BLaER1 treated with 17β-estradiol and CSF1 and Interleukin-3, amounts not matched to agents 10 nM and 100 nM (cell line): ENCODE results near the gene PRPF38B.

ENCODE experiments used
- H3K27ac ChIP-seq, 11 experiments: shearing (Covaris generic); formaldehyde crosslinking; 2 replicates each; pipeline ENCODE4 v1.8.1; 2022
- H3K27me3 ChIP-seq, 11 experiments: shearing (Covaris generic); formaldehyde crosslinking; 2 replicates each; pipeline ENCODE4 v1.8.1; 2022
- H3K36me3 ChIP-seq, 11 experiments: shearing (Covaris generic); formaldehyde crosslinking; 2 replicates each; pipeline ENCODE4 v1.8.1; 2022
- H3K4me1 ChIP-seq, 10 experiments: shearing (Covaris generic); formaldehyde crosslinking; 2 replicates each; pipeline ENCODE4 v1.8.1; 2022
- H3K4me2 ChIP-seq, 11 experiments: shearing (Covaris generic); formaldehyde crosslinking; 2 replicates each; pipeline ENCODE4 v1.8.1; 2022
- H3K4me3 ChIP-seq, 10 experiments: shearing (Covaris generic); formaldehyde crosslinking; 2 replicates each; pipeline ENCODE4 v1.8.1; 2022
- H3K9ac ChIP-seq, 11 experiments: shearing (Covaris generic); formaldehyde crosslinking; 2 replicates each; pipeline ENCODE4 v1.8.1; 2022
- H3K9me3 ChIP-seq, 11 experiments: shearing (Covaris generic); formaldehyde crosslinking; replicated peaks in 1 of 11; 2 replicates each; pipeline ENCODE4 v1.8.1; 2022
- H4K20me1 ChIP-seq, 11 experiments: shearing (Covaris generic); formaldehyde crosslinking; 2 replicates each; pipeline ENCODE4 v1.8.1; 2022
- Cebpa-rat ChIP-seq, 11 experiments: shearing (Covaris generic); IDR thresholded peaks; 2 replicates each; pipeline ENCODE4 v1.8.1; 2022

PRPF38B gene

GRCh38 chr1:108691942-108692723 lies at the start of gene PRPF38B:
PRPF38B (plus strand) TSS chr1:108692310; CDS start chr1:108692592, 282 bp downstream.
- Histone ChIP-seq H4K20me1 (peaks cover 23 to 44% (median 42%) of the 10 kb centered on the region in 11 experiments; a peak in 20 of 22 replicates), H3K4me1 (peaks cover 14 to 42% (median 31%) of the 10 kb centered on the region in 10 experiments; a peak in 19 of 20 replicates), H3K9me3 (no peaks in the 10 kb centered on the region), H3K36me3 (peaks cover 15 to 25% (median 19%) of the 10 kb centered on the region in 11 experiments), H3K4me2 (peak within 1 kb of the TSS; percentile 82 to 100 (median 92)), H3K4me3 (peak within 1 kb of the TSS; percentile 85 to 96 (median 90)), H3K27ac (peak within 1 kb of the TSS; percentile 92 to 99 (median 97)), H3K9ac (peak within 1 kb of the TSS; percentile 90 to 97 (median 96)), H3K27me3 (no peaks in the 10 kb centered on the region)
- no peak for TF ChIP-seq Cebpa-rat (IDR thresholded peaks at IDR 0.05)

- no peak for TF ChIP-seq Cebpa-rat (IDR thresholded peaks at IDR 0.05)
- Histone ChIP-seq H3K4me1 (peaks cover 14 to 63% (median 55%) of the 10 kb centered on the region in 10 experiments), H3K4me2 (peak overlapping the region in 4 of 11 experiments; percentile 75 to 92 (median 86); a peak in 7 of 22 replicates), H3K9me3 (peaks cover 5 to 44% (median 19%) of the 10 kb centered on the region in 11 experiments; a peak in 19 of 22 replicates), H3K9ac (0 out of 22 replicates have a peak overlapping the region, but pooled peaks of 2 of the 11 experiments have one; percentile 8 to 10), H3K36me3 (peaks cover 8 to 27% (median 20%) of the 10 kb centered on the region in 11 experiments; a peak in 20 of 22 replicates), H3K4me3 (no peak overlapping the region), H3K27ac (peak overlapping the region in 2 of 11 experiments; percentile 97 to 99; a peak in 3 of 22 replicates), H3K27me3 (no peaks in the 10 kb centered on the region), H4K20me1 (no peaks in the 10 kb centered on the region)
These were observed 48.4 kb upstream of the PRPF38B start for GRCh38 chr1:108643492-108644335.

GRCh38 chr1:108644984-108645383 lies 47.1 kb upstream of the PRPF38B start:
- H3K36me3 ChIP-seq = peaks cover 3 to 31% (median 24%) of the 10 kb centered on the region in 11 experiments; a peak in 17 of 22 replicates
- peak overlapping the region in 10 of 11 experiments; percentile 24 to 92 (median 76); a peak in 19 of 22 replicates for H3K4me2 ChIP-seq
- peaks cover 5 to 49% (median 23%) of the 10 kb centered on the region in 11 experiments; a peak in 19 of 22 replicates for H3K9me3 ChIP-seq
- peaks cover 14 to 63% (median 53%) of the 10 kb centered on the region in 10 experiments for H3K4me1 ChIP-seq
- H4K20me1 ChIP-seq = no peaks in the 10 kb centered on the region
- H3K27me3 ChIP-seq = no peaks in the 10 kb centered on the region
- TF ChIP-seq Cebpa-rat (IDR thresholded peaks at IDR 0.05) = no peak
- H3K4me3 ChIP-seq = 0 out of 20 replicates have a peak overlapping the region, but pooled peaks of 1 of the 10 experiments have one; percentile 41
- H3K27ac ChIP-seq = peak overlapping the region in 10 of 11 experiments; percentile 85 to 99 (median 94); a peak in 18 of 22 replicates
- peak overlapping the region in 9 of 11 experiments; percentile 6 to 86 (median 76); a peak in 10 of 22 replicates for H3K9ac ChIP-seq

- H3K4me2 ChIP-seq = peak overlapping the region; percentile 36 to 92 (median 75); a peak in 20 of 22 replicates
- H3K27me3 ChIP-seq = no peaks in the 10 kb centered on the region
- H3K36me3 ChIP-seq = peaks cover 4 to 34% (median 24%) of the 10 kb centered on the region in 11 experiments; a peak in 16 of 22 replicates
- peak overlapping the region in 3 of 10 experiments; percentile 11 to 41 (median 16); a peak in 4 of 20 replicates for H3K4me3 ChIP-seq
- peak overlapping the region; percentile 61 to 86 (median 77); a peak in 19 of 22 replicates for H3K9ac ChIP-seq
- no peaks in the 10 kb centered on the region for H4K20me1 ChIP-seq
- peak overlapping the region; percentile 85 to 99 (median 93) for H3K27ac ChIP-seq
- TF ChIP-seq Cebpa-rat (IDR thresholded peaks at IDR 0.05) = no peak
- peaks cover 5 to 44% (median 23%) of the 10 kb centered on the region in 11 experiments; a peak in 19 of 22 replicates for H3K9me3 ChIP-seq
- H3K4me1 ChIP-seq = peaks cover 14 to 67% (median 52%) of the 10 kb centered on the region in 10 experiments
These were observed 46.4 kb upstream of the PRPF38B start for GRCh38 chr1:108645564-108646184.

- H3K27me3 ChIP-seq = no peaks in the 10 kb centered on the region
- TF ChIP-seq Cebpa-rat (IDR thresholded peaks at IDR 0.05) = no peak
- peak overlapping the region; percentile 61 to 86 (median 77); a peak in 21 of 22 replicates for H3K9ac ChIP-seq
- peaks cover 4 to 36% (median 25%) of the 10 kb centered on the region in 11 experiments; a peak in 17 of 22 replicates for H3K36me3 ChIP-seq
- H3K4me3 ChIP-seq = peak overlapping the region in 3 of 10 experiments; percentile 11 to 41 (median 16); a peak in 4 of 20 replicates
- no peaks in the 10 kb centered on the region for H4K20me1 ChIP-seq
- H3K9me3 ChIP-seq = peaks cover 5 to 40% (median 23%) of the 10 kb centered on the region in 11 experiments; a peak in 19 of 22 replicates
- H3K4me2 ChIP-seq = peak overlapping the region; percentile 36 to 92 (median 75)
- peak overlapping the region; percentile 85 to 99 (median 93) for H3K27ac ChIP-seq
- peaks cover 14 to 68% (median 52%) of the 10 kb centered on the region in 10 experiments for H3K4me1 ChIP-seq
These were observed 45.9 kb upstream of the PRPF38B start for GRCh38 chr1:108646265-108646647.

GRCh38 chr1:108646648-108647269 lies 45.4 kb upstream of the PRPF38B start:
- Histone ChIP-seq H3K27me3 (no peaks in the 10 kb centered on the region), H3K9me3 (peaks cover 8 to 45% (median 23%) of the 10 kb centered on the region in 11 experiments; a peak in 20 of 22 replicates), H3K4me1 (peaks cover 14 to 68% (median 52%) of the 10 kb centered on the region in 10 experiments), H4K20me1 (no peaks in the 10 kb centered on the region), H3K27ac (peak overlapping the region; percentile 85 to 99 (median 93)), H3K36me3 (peaks cover 4 to 36% (median 25%) of the 10 kb centered on the region in 11 experiments; a peak in 17 of 22 replicates), H3K4me3 (peak overlapping the region in 6 of 10 experiments; percentile 9 to 45 (median 27); a peak in 9 of 20 replicates), H3K4me2 (peak overlapping the region; percentile 36 to 92 (median 78)), H3K9ac (peak overlapping the region; percentile 61 to 86 (median 77))
- TF ChIP-seq Cebpa-rat (IDR thresholded peaks at IDR 0.05) = peak; percentile 97 to 100 (median 99)

GRCh38 chr1:108653431-108654105 lies 38.5 kb upstream of the PRPF38B start:
- H3K36me3 ChIP-seq = peaks cover 4 to 28% (median 17%) of the 10 kb centered on the region in 11 experiments; a peak in 17 of 22 replicates
- no peaks in the 10 kb centered on the region for H4K20me1 ChIP-seq
- H3K9me3 ChIP-seq = peaks cover 13 to 45% (median 20%) of the 10 kb centered on the region in 11 experiments; a peak in 21 of 22 replicates
- TF ChIP-seq Cebpa-rat (IDR thresholded peaks at IDR 0.05) = no peak
- no peak overlapping the region; a peak in 1 of 22 replicates for H3K27ac ChIP-seq
- H3K4me1 ChIP-seq = peaks cover 0 to 16% (median 1%) of the 10 kb centered on the region in 10 experiments; a peak in 8 of 20 replicates
- no peak overlapping the region for H3K9ac ChIP-seq
- H3K4me3 ChIP-seq = no peak overlapping the region
- H3K4me2 ChIP-seq = peak overlapping the region in 2 of 11 experiments; percentile 6 to 28; a peak in 3 of 22 replicates
- no peaks in the 10 kb centered on the region for H3K27me3 ChIP-seq
